ENCODE data around the gene PALB2.

DNA sequence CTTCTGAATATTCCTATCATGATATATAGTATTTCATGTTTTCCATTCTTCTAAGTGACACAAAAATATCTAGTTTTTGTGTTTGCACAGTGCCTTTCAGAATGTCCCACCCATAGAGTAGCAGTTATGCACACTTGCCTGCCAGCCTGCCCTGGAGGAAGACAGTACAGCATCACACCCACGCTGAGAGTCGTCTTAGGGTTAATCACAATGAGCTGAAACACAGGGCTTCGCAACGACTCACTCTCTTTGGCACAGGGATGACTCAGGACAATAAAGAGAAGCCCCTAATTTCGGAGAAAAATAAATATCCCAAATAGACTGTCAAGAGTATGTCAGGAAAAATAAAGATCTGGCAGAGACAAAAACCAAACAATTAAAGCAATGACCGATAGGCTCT is 33.4 kb downstream of the PALB2 start:
- TF ChIP-seq POLR2A (IDR thresholded peaks at IDR 0.05) (no peak), CTCF (IDR thresholded peaks at IDR 0.05) (no peak)

All from testis (tissue), 2 donors.